IPS-20b (cell line): ENCODE results near the gene KIF26B.

Source experiments
- H3K27ac ChIP-seq: one replicate; pipeline ENCODE4 v1.5.1; 2013; ENCODE audit warnings: low read length
- H3K27me3 ChIP-seq: 2 replicates; pipeline ENCODE4 v1.6.1; 2013; ENCODE audit warnings: mild to moderate bottlenecking, low read length, inconsistent platforms; ENCODE audit not compliant: insufficient read depth
- H3K36me3 ChIP-seq: 2 replicates; pipeline ENCODE4 v1.6.1; 2013; ENCODE audit warnings: low read depth, mild to moderate bottlenecking, inconsistent platforms, low read length, moderate library complexity; ENCODE audit not compliant: insufficient read depth
- H3K4me1 ChIP-seq: 2 replicates; pipeline ENCODE4 v1.6.1; 2013; ENCODE audit warnings: mild to moderate bottlenecking, control low read depth, inconsistent platforms, low read length, moderate library complexity; ENCODE audit not compliant: insufficient read depth
- H3K4me3 ChIP-seq: 2 replicates; pipeline ENCODE4 v1.5.1; 2013; ENCODE audit warnings: mild to moderate bottlenecking, low read length, inconsistent platforms
- H3K9ac ChIP-seq: 2 replicates; pipeline ENCODE4 v1.6.1; 2013; ENCODE audit warnings: low read depth, mild to moderate bottlenecking, inconsistent platforms, low read length, moderate library complexity
- H3K9me3 ChIP-seq: 2 replicates; pipeline ENCODE4 v1.6.1; 2013; ENCODE audit warnings: mild to moderate bottlenecking, low read depth, low read length, inconsistent platforms; ENCODE audit not compliant: insufficient read depth

KIF26B gene

GRCh38 chr1:245229051-245229450, 74.3 kb downstream of the KIF26B start:
- Histone ChIP-seq H3K4me1 (no peaks in the 10 kb centered on the region), H3K27me3 (no peaks in the 10 kb centered on the region; the same call in 1 of the 2 replicates), H3K27ac (no peak overlapping the region), H3K4me3 (no peak overlapping the region), H3K36me3 (no peaks in the 10 kb centered on the region), H3K9me3 (no peaks in the 10 kb centered on the region), H3K9ac (no peak overlapping the region)

DNA sequence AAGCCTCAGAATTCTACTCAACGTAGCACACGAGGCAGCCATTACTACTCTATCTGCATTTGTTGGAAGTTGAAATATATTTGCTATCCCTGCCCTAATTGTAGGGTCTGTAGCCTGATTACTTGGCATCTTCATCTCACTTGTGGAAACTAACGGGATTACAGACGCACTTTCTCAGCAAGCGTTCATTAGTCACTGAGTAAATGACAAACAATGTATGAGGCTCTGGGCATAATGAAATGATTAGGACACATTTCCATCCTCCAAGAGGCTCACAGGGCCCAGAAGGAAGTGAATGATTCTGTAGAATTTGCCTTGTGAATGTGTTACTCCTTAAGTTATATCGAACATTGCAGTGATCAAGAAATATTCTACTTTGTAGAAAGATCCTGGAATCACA, 78.1 kb downstream of the KIF26B start:
- peaks cover 9% of the 10 kb centered on the region; the same call in 1 of the 2 replicates for H3K27me3 ChIP-seq

DNA sequence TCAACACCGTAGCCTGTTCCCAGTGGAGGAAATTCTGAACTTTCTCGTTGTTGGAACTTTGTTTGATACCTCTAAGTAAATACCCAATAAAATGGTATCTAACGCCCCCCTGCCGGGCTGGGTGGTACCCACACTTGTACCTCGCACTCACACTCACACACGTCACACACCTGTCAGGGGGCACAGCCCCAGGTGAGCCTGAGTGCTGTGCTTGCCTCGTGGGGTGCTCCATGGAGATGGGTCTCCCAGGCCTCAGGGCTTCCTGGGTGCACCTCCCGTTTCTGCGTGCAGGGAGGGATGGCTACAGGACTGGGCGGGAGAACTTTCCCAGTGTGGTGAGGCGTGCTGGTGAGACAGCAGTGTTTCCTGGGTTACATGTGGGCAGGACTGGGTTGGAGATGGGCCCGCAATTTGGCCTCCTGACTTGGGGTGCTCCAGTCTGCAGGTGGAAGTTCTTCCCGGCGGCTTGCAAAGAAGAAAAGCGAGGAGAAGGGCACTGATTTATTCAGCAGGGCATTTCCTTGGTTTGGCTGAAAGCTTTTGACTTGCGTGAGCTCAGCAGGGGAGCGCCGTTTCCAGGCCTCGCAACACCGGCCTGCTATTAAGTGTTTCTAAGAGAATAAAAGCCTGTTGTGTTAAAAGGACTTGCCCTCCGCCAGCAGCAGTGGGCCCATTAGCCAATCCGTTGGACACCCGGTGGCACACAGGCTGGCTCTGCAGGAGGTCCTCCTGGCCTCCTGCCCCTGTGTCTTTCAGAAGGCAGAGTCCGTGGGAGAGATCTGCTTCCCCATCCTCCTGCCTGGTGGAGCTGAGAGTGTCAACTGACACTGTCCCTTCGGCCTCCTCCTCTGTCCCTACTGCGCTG, 79.7 kb downstream of the KIF26B start:
- no peak overlapping the region for H3K9ac ChIP-seq
- H3K9me3 ChIP-seq: no peaks in the 10 kb centered on the region
- H3K4me3 ChIP-seq: peak overlapping the region; percentile 14; the same call in 1 of the 2 replicates
- H3K27me3 ChIP-seq: peaks cover 9% of the 10 kb centered on the region; the same call in 1 of the 2 replicates
- H3K27ac ChIP-seq: no peak overlapping the region
- no peaks in the 10 kb centered on the region; the same call in 1 of the 2 replicates for H3K4me1 ChIP-seq
- H3K36me3 ChIP-seq: no peaks in the 10 kb centered on the region

More for the DNA sequence above, 78.1 kb downstream of the KIF26B start:
- Histone ChIP-seq H3K4me1 (no peaks in the 10 kb centered on the region; the same call in 1 of the 2 replicates), H3K36me3 (no peaks in the 10 kb centered on the region), H3K27ac (no peak overlapping the region), H3K9ac (no peak overlapping the region), H3K9me3 (no peaks in the 10 kb centered on the region), H3K4me3 (no peak overlapping the region)

DNA sequence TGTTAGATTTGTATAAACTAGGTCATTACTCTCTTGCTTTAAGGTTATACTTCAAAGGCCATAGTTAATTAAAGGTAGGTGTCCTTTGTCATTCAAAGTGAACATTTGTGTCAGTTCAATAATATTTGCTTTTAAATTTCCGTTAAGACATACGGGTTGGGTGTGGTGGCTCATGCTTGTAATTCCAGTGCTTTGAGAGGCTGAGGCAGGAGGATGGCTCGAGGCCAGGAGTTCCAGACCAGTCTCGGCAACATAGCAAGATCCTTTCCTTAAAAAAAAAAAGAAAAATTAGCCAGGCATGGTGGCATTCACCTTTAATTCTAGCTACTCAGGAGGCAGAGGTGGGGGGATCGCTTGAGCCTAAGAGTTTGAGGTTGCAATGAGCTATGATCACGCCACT, 80.4 kb downstream of the KIF26B start:
- H3K4me3 ChIP-seq: peak overlapping the region; percentile 14; the same call in 1 of the 2 replicates
- no peaks in the 10 kb centered on the region for H3K36me3 ChIP-seq
- H3K4me1 ChIP-seq: no peaks in the 10 kb centered on the region; the same call in 1 of the 2 replicates
- no peak overlapping the region for H3K9ac ChIP-seq
- H3K27ac ChIP-seq: no peak overlapping the region
- no peaks in the 10 kb centered on the region for H3K9me3 ChIP-seq
- peaks cover 9% of the 10 kb centered on the region; the same call in 1 of the 2 replicates for H3K27me3 ChIP-seq

GRCh38 chr1:245240648-245241165, 85.9 kb downstream of the KIF26B start:
- H3K4me3 ChIP-seq: no peak overlapping the region
- H3K9ac ChIP-seq: no peak overlapping the region
- H3K27ac ChIP-seq: no peak overlapping the region
- peaks cover 9% of the 10 kb centered on the region; the same call in 1 of the 2 replicates for H3K27me3 ChIP-seq
- H3K4me1 ChIP-seq: no peaks in the 10 kb centered on the region
- no peaks in the 10 kb centered on the region for H3K9me3 ChIP-seq
- no peaks in the 10 kb centered on the region for H3K36me3 ChIP-seq

GRCh38 chr1:245241526-245242130, 86.8 kb downstream of the KIF26B start:
- Histone ChIP-seq H3K9ac (no peak overlapping the region), H3K27me3 (peaks cover 7% of the 10 kb centered on the region; the same call in 1 of the 2 replicates), H3K36me3 (no peaks in the 10 kb centered on the region)

DNA sequence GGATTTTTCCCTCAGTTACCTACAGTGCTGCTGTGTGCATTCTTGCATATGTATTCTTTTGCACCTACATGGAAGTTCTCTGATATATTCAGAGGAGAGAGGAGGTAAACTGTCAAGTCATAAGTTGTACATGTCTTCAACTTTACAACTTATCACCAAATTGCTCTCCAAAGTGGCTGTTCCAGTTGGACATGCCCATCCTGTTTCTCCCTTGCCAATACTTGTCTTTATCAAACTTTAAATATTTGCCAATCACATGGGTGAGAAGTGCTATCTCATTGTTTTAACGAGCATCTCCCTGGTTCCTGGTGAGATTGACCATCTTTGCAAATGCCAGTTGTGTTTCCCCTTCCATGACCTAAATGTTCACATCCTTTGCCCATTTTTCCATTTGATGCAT, 88.2 kb downstream of the KIF26B start:
- Histone ChIP-seq H3K9me3 (no peaks in the 10 kb centered on the region), H3K36me3 (no peaks in the 10 kb centered on the region), H3K9ac (no peak overlapping the region), H3K4me1 (no peaks in the 10 kb centered on the region), H3K27me3 (no peaks in the 10 kb centered on the region), H3K27ac (no peak overlapping the region), H3K4me3 (no peak overlapping the region)

More at GRCh38 chr1:245241526-245242130, 86.8 kb downstream of the KIF26B start:
- Histone ChIP-seq H3K9me3 (no peaks in the 10 kb centered on the region), H3K4me3 (no peak overlapping the region), H3K4me1 (no peaks in the 10 kb centered on the region), H3K27ac (no peak overlapping the region)

GRCh38 chr1:245245021-245245667, 90.4 kb downstream of the KIF26B start:
- no peaks in the 10 kb centered on the region for H3K4me1 ChIP-seq
- no peaks in the 10 kb centered on the region for H3K27me3 ChIP-seq
- no peak overlapping the region for H3K27ac ChIP-seq
- H3K9ac ChIP-seq: no peak overlapping the region
- H3K4me3 ChIP-seq: no peak overlapping the region
- no peaks in the 10 kb centered on the region for H3K9me3 ChIP-seq
- no peaks in the 10 kb centered on the region for H3K36me3 ChIP-seq

DNA sequence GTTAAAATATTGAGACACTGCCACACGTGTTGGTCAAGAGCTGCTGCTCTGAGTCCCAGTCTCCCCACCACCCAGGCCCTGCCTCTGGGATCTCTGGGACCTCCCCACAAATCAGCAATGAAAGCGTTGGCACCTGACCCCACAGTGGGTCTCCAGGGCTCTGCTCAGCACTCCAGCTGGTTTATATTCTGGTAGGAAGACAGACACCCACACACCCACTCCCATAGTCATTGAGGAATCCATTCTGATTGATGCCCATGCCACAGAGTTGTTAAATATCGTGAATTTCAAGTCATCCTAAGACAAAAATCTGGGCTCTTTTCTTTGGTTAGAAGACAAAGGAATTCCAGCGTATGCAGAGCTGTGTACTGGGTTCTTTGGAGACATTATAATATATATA, 91.6 kb downstream of the KIF26B start:
- H3K4me1 ChIP-seq: no peaks in the 10 kb centered on the region
- no peak overlapping the region for H3K27ac ChIP-seq
- no peak overlapping the region for H3K9ac ChIP-seq
- H3K4me3 ChIP-seq: no peak overlapping the region
- no peaks in the 10 kb centered on the region for H3K36me3 ChIP-seq
- H3K27me3 ChIP-seq: no peaks in the 10 kb centered on the region
- no peaks in the 10 kb centered on the region for H3K9me3 ChIP-seq

- Histone ChIP-seq H3K4me1 (no peaks in the 10 kb centered on the region), H3K27ac (no peak overlapping the region)
These were observed 92.6 kb downstream of the KIF26B start for GRCh38 chr1:245247356-245247755.

DNA sequence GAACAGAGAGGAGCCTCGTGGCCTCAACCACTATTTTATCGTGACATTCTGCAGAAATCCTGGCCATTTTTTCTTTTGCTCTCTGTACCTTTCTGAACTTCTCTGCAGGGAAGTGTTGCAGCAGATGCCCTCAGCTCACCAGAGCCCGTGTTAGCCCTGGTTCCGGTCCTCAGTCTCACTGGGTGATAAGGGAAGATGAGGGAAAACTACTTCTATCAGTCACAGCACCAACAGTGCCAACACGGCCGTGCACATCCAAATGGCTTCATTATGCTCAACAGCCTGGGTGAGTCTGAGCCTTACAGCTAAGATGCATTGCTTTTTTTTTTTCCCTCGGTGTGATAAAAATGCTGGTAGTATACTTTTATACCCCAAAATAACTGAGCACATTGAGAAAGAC, 93.0 kb downstream of the KIF26B start:
- Histone ChIP-seq H3K9ac (no peak overlapping the region), H3K9me3 (peaks cover 3% of the 10 kb centered on the region; the same call in 1 of the 2 replicates), H3K4me3 (no peak overlapping the region), H3K27ac (no peak overlapping the region), H3K4me1 (no peaks in the 10 kb centered on the region), H3K27me3 (no peaks in the 10 kb centered on the region), H3K36me3 (no peaks in the 10 kb centered on the region)

More at GRCh38 chr1:245247356-245247755, 92.6 kb downstream of the KIF26B start:
- Histone ChIP-seq H3K4me3 (no peak overlapping the region), H3K36me3 (no peaks in the 10 kb centered on the region), H3K9ac (no peak overlapping the region), H3K27me3 (no peaks in the 10 kb centered on the region), H3K9me3 (peaks cover 2% of the 10 kb centered on the region; the same call in 1 of the 2 replicates)
